SK-N-SH treated with all-trans-retinoic acid at 6 μM for 48 hours (cell line): ENCODE measurements around the gene PKD1.
"Not testable (repeated sequence)": the region's sequence is repeated elsewhere in the genome, so short reads cannot be mapped to it uniquely, and the experiment has no call there.

Experiments
- ATAC-seq: fragments of 200-7000 bp; cut with Tn5 transposase; 3 replicates; pipeline ENCODE4 v1.9.1; 2020; ENCODE audit warnings: mild to moderate bottlenecking, moderate library complexity
- ARNTL ChIP-seq: fragments of 450-650 bp; formaldehyde crosslinking; IDR thresholded peaks from 2 replicates; pipeline ENCODE4 v1.5.0; 2020; ENCODE audit warnings: low read depth, mild to moderate bottlenecking, moderate library complexity, borderline replicate concordance
- BACH2 ChIP-seq: fragments of 250-450 bp; sonication (Bioruptor Pico); IDR thresholded peaks from 2 replicates; pipeline ENCODE4 v1.9.0; 2021; ENCODE audit warnings: mild to moderate bottlenecking, borderline replicate concordance
- CSRNP3 ChIP-seq: fragments of 250-450 bp; sonication (Bioruptor Pico); IDR thresholded peaks from 2 replicates; pipeline ENCODE4 v1.5.1; 2021; ENCODE audit warnings: mild to moderate bottlenecking, moderate library complexity
- ISL1 ChIP-seq: fragments of 250-450 bp; sonication (Bioruptor Pico); IDR thresholded peaks from 2 replicates; pipeline ENCODE4 v2.1.2; 2022; ENCODE audit warnings: mild to moderate bottlenecking, moderate library complexity
- OSR1 ChIP-seq: fragments of 250-450 bp; sonication (Bioruptor Pico); IDR thresholded peaks from 2 replicates; pipeline ENCODE4 v1.8.0; 2022; ENCODE audit warnings: moderate library complexity, mild to moderate bottlenecking, inconsistent platforms
- PATZ1 ChIP-seq: fragments of 250-450 bp; sonication (Bioruptor Pico); IDR thresholded peaks from 2 replicates; pipeline ENCODE4 v1.8.0; 2020; ENCODE audit warnings: mild to moderate bottlenecking, moderate library complexity, borderline replicate concordance
- POU6F1 ChIP-seq: fragments of 250-450 bp; sonication (Bioruptor Pico); IDR thresholded peaks from 2 replicates; pipeline ENCODE4 v1.8.0; 2021; ENCODE audit warnings: low read depth, mild to moderate bottlenecking, moderate library complexity, borderline replicate concordance
- RARB ChIP-seq: fragments of 250-450 bp; sonication (Bioruptor Pico); IDR thresholded peaks from 2 replicates; pipeline ENCODE4 v1.8.0; 2021; ENCODE audit warnings: mild to moderate bottlenecking, moderate library complexity
- SNAI2 ChIP-seq: fragments of 250-450 bp; sonication (Bioruptor Pico); IDR thresholded peaks from 2 replicates; pipeline ENCODE4 v1.5.0; 2020; ENCODE audit warnings: mild to moderate bottlenecking, moderate library complexity
- TCF4 ChIP-seq: fragments of 250-450 bp; sonication (Bioruptor Pico); IDR thresholded peaks from 2 replicates; pipeline ENCODE4 v1.8.0; 2021; ENCODE audit warnings: mild to moderate bottlenecking, moderate library complexity, borderline replicate concordance
- TSHZ2 ChIP-seq: fragments of 250-450 bp; sonication (Bioruptor Pico); IDR thresholded peaks from 2 replicates; pipeline ENCODE4 v1.5.0; 2020; ENCODE audit warnings: mild to moderate bottlenecking, moderate library complexity
- ZFP30 ChIP-seq: fragments of 450-650 bp; formaldehyde crosslinking; IDR thresholded peaks from 2 replicates; pipeline ENCODE4 v1.5.0; 2022; ENCODE audit warnings: mild to moderate bottlenecking, moderate library complexity
- ZNF565 ChIP-seq: fragments of 450-650 bp; formaldehyde crosslinking; conservative IDR thresholded peaks from 2 replicates; pipeline ENCODE4 v1.5.0; 2020; ENCODE audit warnings: low read depth, mild to moderate bottlenecking, moderate library complexity
- ZNF70 ChIP-seq: fragments of 450-650 bp; formaldehyde crosslinking; IDR thresholded peaks from 2 replicates; pipeline ENCODE4 v1.5.0; 2020; ENCODE audit warnings: mild to moderate bottlenecking, moderate library complexity

Gene PKD1

GRCh38 chr16:2124694-2125444 is 10.8 kb downstream of the PKD1 start:
- ATAC-seq = peak; percentile 65
- TF ChIP-seq PATZ1 (CRISPR knock-in tag) (0 out of 2 replicates have a peak, but pooled peaks have one; percentile 62), TCF4 (CRISPR knock-in tag) (peak; percentile 52; the same call in 1 of the 2 replicates)

- peak; percentile 17 for ATAC-seq
Observed at GRCh38 chr16:2124377-2124693, 11.4 kb downstream of the PKD1 start.

GRCh38 chr16:2123706-2124376 is 11.9 kb downstream of the PKD1 start:
- ATAC-seq = peak; percentile 10

DNA sequence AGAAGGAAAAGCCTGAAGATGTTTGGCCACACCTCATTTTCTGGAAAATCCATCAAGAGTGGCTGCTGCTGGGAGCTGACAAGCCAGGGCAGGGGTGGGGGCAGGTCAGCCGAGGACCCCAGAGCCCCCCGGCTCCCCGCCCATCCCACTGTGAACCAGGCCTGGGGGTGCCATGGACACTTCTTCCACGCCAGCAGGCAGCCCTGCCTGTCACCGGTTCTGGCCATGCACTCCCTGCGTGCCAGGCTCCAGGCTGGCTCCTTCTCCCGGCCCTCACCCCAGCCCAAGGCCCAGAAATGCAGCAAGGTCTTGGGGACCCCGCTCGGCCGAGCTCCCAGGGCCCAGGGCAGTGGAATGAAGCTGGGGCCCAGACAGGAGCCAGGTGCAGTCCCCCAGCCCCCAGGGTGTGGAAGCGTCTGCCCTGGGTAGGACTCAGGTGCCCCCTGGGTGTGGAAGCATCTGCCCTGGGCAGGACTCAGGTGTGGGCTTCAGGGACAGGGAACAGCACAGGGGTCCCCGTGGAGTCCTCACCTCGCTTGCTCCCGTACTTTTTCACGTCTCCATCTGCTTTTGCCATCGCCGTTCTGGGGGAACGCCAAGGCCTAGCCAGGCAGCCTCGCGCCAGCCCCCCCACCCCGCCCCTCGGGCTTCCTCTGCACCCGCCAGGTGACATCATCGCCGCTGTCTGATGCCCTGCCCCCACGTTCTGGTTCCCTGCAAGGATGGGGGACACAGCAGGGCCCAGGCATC is 12.6 kb downstream of the PKD1 start:
- ATAC-seq = not testable (repeated sequence)

DNA sequence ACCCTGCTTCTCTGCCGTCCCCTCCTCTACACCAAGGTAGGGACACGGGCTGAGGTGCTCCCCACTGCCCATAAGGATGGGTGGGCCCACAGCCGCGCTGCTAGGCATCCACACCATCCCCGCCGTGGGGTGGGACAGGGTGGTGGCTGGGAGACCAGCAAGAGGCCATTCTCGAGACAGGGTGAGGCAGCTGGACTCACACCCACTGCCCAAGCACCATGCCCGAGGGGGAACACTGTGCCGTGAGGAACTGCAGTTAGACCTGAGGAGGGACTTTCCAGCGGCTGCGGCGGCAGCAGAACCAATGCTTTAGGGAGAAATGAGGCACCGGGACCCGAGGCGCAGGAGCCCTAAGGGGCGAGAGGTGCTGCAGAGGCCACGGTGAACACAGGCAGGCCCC is 13.3 kb downstream of the PKD1 start:
- TF ChIP-seq ISL1 (CRISPR knock-in tag) (no peak), SNAI2 (CRISPR knock-in tag) (no peak), TCF4 (CRISPR knock-in tag) (no peak), ZNF70 (CRISPR knock-in tag) (no peak), ZNF565 (CRISPR knock-in tag) (no peak), TSHZ2 (CRISPR knock-in tag) (no peak), OSR1 (CRISPR knock-in tag) (no peak), RARB (CRISPR knock-in tag) (no peak), BACH2 (CRISPR knock-in tag) (no peak), ARNTL (CRISPR knock-in tag) (no peak), ZFP30 (CRISPR knock-in tag) (no peak), PATZ1 (CRISPR knock-in tag) (no peak)
- TF ChIP-seq, all 23 proteins: peak for 0
- ATAC-seq = no peak

DNA sequence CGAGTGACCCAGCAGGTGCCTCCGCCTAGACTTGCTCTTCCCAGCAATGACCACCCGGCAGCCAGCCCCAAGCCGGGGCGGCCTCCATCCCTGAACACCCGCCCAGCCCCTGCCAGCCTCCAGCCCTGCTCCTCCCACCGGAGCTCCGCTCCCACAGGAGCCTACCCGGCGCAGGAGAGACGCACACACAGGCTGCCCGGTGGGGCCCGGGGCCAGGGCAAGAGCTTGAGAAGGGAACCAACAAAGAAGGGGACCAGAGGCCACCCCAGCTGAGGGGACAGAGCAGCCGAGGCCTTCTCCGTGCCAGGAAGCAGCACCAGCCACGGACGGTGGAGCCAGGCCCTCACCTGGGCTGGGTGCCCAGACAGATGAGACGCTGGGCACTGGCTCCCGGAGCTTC is 13.8 kb downstream of the PKD1 start:
- no peak for TF ChIP-seq POU6F1 (CRISPR knock-in tag)
- no peak for TF ChIP-seq CSRNP3 (CRISPR knock-in tag)
- TF ChIP-seq ZNF565 (CRISPR knock-in tag) = no peak
- no peak for TF ChIP-seq RARB (CRISPR knock-in tag)
- ATAC-seq = no peak

- ATAC-seq = peak; percentile 13; the same call in 1 of the 3 replicates
Observed at GRCh38 chr16:2121325-2121724, 14.4 kb downstream of the PKD1 start.

GRCh38 chr16:2117960-2118722 is 17.6 kb downstream of the PKD1 start:
- ATAC-seq = not testable (repeated sequence)

DNA sequence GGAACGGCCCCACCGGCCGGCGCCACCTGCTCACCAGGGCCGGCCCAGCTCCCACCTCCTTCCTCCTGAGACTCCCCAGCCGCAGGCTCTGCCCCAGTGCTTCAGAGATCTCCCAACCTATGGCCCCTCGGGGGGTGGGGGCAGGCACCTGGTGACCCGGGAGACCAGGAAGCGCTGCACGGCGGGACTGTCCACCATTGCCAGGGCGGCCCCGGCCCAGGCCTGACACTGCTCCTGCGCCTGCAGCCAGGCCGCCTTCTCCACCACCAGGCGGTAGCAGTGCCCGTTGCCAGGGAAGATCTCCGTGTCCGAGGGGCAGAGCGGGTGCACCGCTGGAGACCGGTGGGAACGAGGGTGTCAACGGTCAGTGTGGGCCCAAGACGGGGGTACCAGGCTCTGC is 18.4 kb downstream of the PKD1 start:
- not testable (repeated sequence) for ATAC-seq
